LoVo (cell line): ENCODE measurements around the gene SKP1.

Experiments used
- DNase-seq: peaks from one replicate; pipeline ENCODE4 v3.0.0-alpha.2; 2016; ENCODE audit warnings: low spot score

SKP1 gene

GRCh38 chr5:134130239-134130945 lies 46.4 kb downstream of the SKP1 start:
- no peak for DNase-seq

- no peak for DNase-seq
These were observed 47.1 kb downstream of the SKP1 start for GRCh38 chr5:134129411-134130238.

GRCh38 chr5:134128648-134128995 lies 48.1 kb downstream of the SKP1 start:
- DNase-seq: no peak

- no peak for DNase-seq
These were observed 48.6 kb downstream of the SKP1 start for GRCh38 chr5:134127988-134128647.

- no peak for DNase-seq
These were observed 49.3 kb downstream of the SKP1 start for GRCh38 chr5:134127376-134127861.

GRCh38 chr5:134125039-134126015 lies 51.4 kb downstream of the SKP1 start:
- peak; percentile 27 for DNase-seq

- DNase-seq: no peak
These were observed 52.3 kb downstream of the SKP1 start for GRCh38 chr5:134124289-134125038.

- no peak for DNase-seq
These were observed 53.4 kb downstream of the SKP1 start for GRCh38 chr5:134123360-134123759.

GRCh38 chr5:134122530-134122929 lies 54.2 kb downstream of the SKP1 start:
- no peak for DNase-seq

GRCh38 chr5:134120386-134121138 lies 56.2 kb downstream of the SKP1 start:
- no peak for DNase-seq

GRCh38 chr5:134119720-134120119 lies 57.0 kb downstream of the SKP1 start:
- DNase-seq: no peak

- DNase-seq: no peak
These were observed 58.4 kb downstream of the SKP1 start for GRCh38 chr5:134118212-134118835.

- no peak for DNase-seq
These were observed 59.7 kb downstream of the SKP1 start for GRCh38 chr5:134116789-134117761.

GRCh38 chr5:134116286-134116685 lies 60.5 kb downstream of the SKP1 start:
- DNase-seq: no peak

- DNase-seq: no peak
These were observed 61.0 kb downstream of the SKP1 start for GRCh38 chr5:134115806-134116175.

- no peak for DNase-seq
These were observed 61.6 kb downstream of the SKP1 start for GRCh38 chr5:134114886-134115805.
